OCI-LY1 (cell line): ENCODE measurements around the gene UCN2.

ENCODE experiments used
- H2AFZ ChIP-seq: fragments of 200-600 bp; sonication (generic), shearing (Covaris generic); 2 replicates; pipeline ENCODE4 v1.6.0; 2014; ENCODE audit warnings: antibody characterized with exemption, mild to moderate bottlenecking, low read length
- H3F3A ChIP-seq: fragments of 200-600 bp; sonication (generic), shearing (Covaris generic); 2 replicates; pipeline ENCODE4 v1.6.0; 2014; ENCODE audit warnings: mild to moderate bottlenecking, antibody characterized with exemption, low read length, moderate library complexity; ENCODE audit not compliant: insufficient read depth
- H3K27ac ChIP-seq: fragments of 200-600 bp; sonication (generic); 2 replicates; pipeline ENCODE4 v1.5.1; 2014; ENCODE audit warnings: low read length, mixed run types, mild to moderate bottlenecking, low read depth; ENCODE audit not compliant: poor library complexity, severe bottlenecking
- H3K27me3 ChIP-seq: fragments of 200-600 bp; sonication (generic); 2 replicates; pipeline ENCODE4 v1.6.0; 2014; ENCODE audit warnings: antibody characterized with exemption, mild to moderate bottlenecking, low read length, moderate library complexity; ENCODE audit not compliant: insufficient read depth
- H3K36me3 ChIP-seq: fragments of 200-600 bp; sonication (generic); 2 replicates; pipeline ENCODE4 v1.6.1; 2014; ENCODE audit warnings: mild to moderate bottlenecking, antibody characterized with exemption, low read length, moderate library complexity, mixed read lengths; ENCODE audit not compliant: insufficient read depth
- H3K4me1 ChIP-seq: fragments of 200-600 bp; sonication (generic); 2 replicates; pipeline ENCODE4 v1.5.1; 2014; ENCODE audit warnings: mild to moderate bottlenecking, low read length, moderate library complexity; ENCODE audit not compliant: insufficient read depth, severe bottlenecking
- H3K4me2 ChIP-seq: fragments of 200-600 bp; sonication (generic), shearing (Covaris generic); 2 replicates; pipeline ENCODE4 v1.6.1; 2014; ENCODE audit warnings: low read length
- H3K4me3 ChIP-seq: fragments of 200-600 bp; sonication (generic); 2 replicates; pipeline ENCODE4 v1.5.1; 2014; ENCODE audit warnings: low read length, low read depth, mild to moderate bottlenecking, mixed read lengths; ENCODE audit not compliant: poor library complexity, severe bottlenecking
- H3K79me2 ChIP-seq: fragments of 200-600 bp; shearing (Covaris generic); 2 replicates; pipeline ENCODE4 v1.6.1; 2016; ENCODE audit warnings: mixed run types, low read length, mixed read lengths; ENCODE audit not compliant: insufficient read depth
- H3K9ac ChIP-seq: fragments of 200-600 bp; sonication (generic), shearing (Covaris generic); 2 replicates; pipeline ENCODE4 v1.6.1; 2014; ENCODE audit warnings: mild to moderate bottlenecking, low read length, mixed read lengths
- H3K9me2 ChIP-seq: fragments of 200-600 bp; sonication (generic), shearing (Covaris generic); 2 replicates; pipeline ENCODE4 v1.6.1; 2014; ENCODE audit warnings: low read depth, mild to moderate bottlenecking, low read length, mixed read lengths
- H3K9me3 ChIP-seq: fragments of 200-600 bp; shearing (Covaris generic); 2 replicates; pipeline ENCODE4 v1.6.1; 2014; ENCODE audit warnings: low read length, mixed read lengths
- H4K20me1 ChIP-seq: fragments of 200-600 bp; sonication (generic), shearing (Covaris generic); 2 replicates; pipeline ENCODE4 v1.6.0; 2016; ENCODE audit warnings: mild to moderate bottlenecking, low read length; ENCODE audit not compliant: insufficient read depth
- CTCF ChIP-seq: fragments of 200-600 bp; sonication (generic), shearing (Covaris generic); IDR thresholded peaks from 2 replicates; pipeline ENCODE4 v1.5.1; 2017; ENCODE audit warnings: mild to moderate bottlenecking, antibody characterized with exemption, low read length, moderate library complexity, mixed read lengths
- EZH2 ChIP-seq: fragments of 200-600 bp; sonication (generic), shearing (Covaris generic); IDR thresholded peaks from 2 replicates; pipeline ENCODE4 v1.8.0; 2017; ENCODE audit warnings: borderline replicate concordance, mixed run types, mild to moderate bottlenecking, antibody characterized with exemption, low read length, moderate library complexity, mixed read lengths

Gene UCN2

DNA sequence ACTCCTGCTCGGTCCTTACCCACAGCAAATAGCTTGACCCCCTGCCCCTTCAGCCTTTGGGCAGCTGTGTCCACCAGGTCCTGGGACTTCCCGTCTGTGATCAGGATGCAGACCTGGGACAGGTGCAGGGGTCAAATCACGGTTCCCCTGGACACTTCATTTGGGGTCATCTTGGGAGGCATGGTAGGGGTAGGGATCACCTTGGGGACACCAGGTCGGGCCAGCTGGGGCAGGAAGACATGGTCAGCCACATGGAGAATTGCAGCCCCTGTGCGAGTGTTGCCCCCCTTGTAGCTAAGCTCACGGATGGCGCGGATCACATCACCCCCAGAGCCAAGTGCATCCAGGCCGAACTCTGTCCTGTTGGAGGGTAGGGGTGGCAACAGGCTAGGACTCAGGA is 29.8 kb upstream of the UCN2 start:
- H3F3A ChIP-seq, result no peaks in the 10 kb centered on the region
- peaks cover 22% of the 10 kb centered on the region for H3K27me3 ChIP-seq
- H3K9me3 ChIP-seq, result no peaks in the 10 kb centered on the region
- no peaks in the 10 kb centered on the region for H3K9me2 ChIP-seq
- no peaks in the 10 kb centered on the region for H4K20me1 ChIP-seq
- no peak overlapping the region for H3K9ac ChIP-seq
- no peak overlapping the region for H3K4me2 ChIP-seq
- H3K79me2 ChIP-seq, result no peaks in the 10 kb centered on the region
- H3K4me3 ChIP-seq, result no peak overlapping the region
- H3K36me3 ChIP-seq, result peaks cover 11% of the 10 kb centered on the region; the same call in 1 of the 2 replicates
- no peaks in the 10 kb centered on the region for H3K4me1 ChIP-seq
- H2AFZ ChIP-seq, result no peak overlapping the region
- TF ChIP-seq CTCF (no peak), EZH2 (no peak)
- no peak overlapping the region for H3K27ac ChIP-seq

DNA sequence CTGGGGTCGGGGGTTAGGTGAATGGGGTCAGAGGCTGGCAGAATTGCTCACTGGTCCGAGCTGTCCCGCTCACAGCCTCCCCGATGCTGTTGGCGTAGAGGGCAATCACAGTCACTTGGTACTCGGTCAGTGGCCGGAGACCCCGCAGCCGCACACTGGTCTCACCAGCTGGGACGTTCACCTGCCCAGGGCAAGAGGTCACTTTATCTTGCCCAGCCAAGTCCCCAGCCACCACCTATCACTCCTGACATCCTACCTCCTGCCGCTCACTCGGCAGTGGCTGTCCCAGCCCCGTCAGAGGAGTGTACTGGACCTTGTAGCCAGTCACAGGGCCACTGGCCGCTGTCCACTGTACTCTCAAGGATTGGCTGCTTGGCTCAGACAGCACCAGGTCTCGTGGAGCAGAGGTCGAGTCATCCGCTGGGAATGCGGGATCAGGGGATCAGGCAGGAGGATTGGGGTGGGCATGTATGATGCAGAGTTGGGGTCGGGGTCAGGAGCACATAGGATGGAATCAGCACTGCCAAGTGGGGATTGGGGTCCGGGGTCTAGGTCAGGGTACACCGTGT is 29.0 kb upstream of the UCN2 start:
- Histone ChIP-seq H3K9me2 (no peaks in the 10 kb centered on the region), H3K79me2 (no peaks in the 10 kb centered on the region), H4K20me1 (no peaks in the 10 kb centered on the region), H3F3A (no peaks in the 10 kb centered on the region), H3K4me1 (no peaks in the 10 kb centered on the region), H3K36me3 (peaks cover 5% of the 10 kb centered on the region; the same call in 1 of the 2 replicates), H3K4me2 (no peak overlapping the region), H3K9ac (no peak overlapping the region), H3K4me3 (no peak overlapping the region), H3K27me3 (peaks cover 22% of the 10 kb centered on the region), H3K27ac (no peak overlapping the region), H2AFZ (no peak overlapping the region), H3K9me3 (no peaks in the 10 kb centered on the region)
- no peak for TF ChIP-seq EZH2
- TF ChIP-seq CTCF, result no peak

DNA sequence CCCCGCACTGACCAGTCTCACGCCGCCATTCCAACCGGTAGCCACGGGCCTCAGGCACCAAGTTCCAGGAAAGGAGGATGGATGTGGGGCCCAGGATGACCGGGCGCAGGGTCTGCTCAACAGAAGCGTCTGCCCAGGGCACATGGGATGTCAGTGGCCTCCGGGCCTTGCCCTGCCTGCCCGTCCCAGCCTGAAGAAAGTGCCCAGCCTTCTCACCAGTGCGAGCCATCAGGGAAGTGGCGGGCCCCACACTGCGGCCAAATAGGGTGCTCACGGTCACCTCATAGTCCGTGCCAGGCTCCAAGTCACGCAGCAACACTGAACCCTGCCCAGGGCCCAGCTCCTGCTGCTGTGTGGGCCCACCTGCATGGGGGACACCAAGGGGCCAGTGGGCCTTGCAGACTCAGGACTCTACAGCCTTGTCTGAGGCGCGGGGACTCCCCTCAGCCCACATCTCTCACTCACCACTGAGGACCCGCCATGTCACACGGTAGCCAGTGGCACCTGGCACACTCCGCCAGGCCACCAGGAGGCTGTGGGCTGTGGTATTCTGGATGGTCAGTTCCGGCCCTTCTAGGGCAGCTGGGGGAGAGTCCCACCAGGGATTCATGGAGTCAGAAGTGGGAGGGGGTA is 28.4 kb upstream of the UCN2 start:
- Histone ChIP-seq H3K27me3 (peaks cover 22% of the 10 kb centered on the region), H3K9ac (no peak overlapping the region), H3K36me3 (no peaks in the 10 kb centered on the region), H3K9me2 (no peaks in the 10 kb centered on the region), H3K4me2 (no peak overlapping the region), H3K79me2 (no peaks in the 10 kb centered on the region), H3K4me3 (no peak overlapping the region), H4K20me1 (no peaks in the 10 kb centered on the region), H3K9me3 (no peaks in the 10 kb centered on the region), H3F3A (no peaks in the 10 kb centered on the region), H3K27ac (no peak overlapping the region), H2AFZ (no peak overlapping the region), H3K4me1 (no peaks in the 10 kb centered on the region)
- TF ChIP-seq EZH2 (no peak), CTCF (no peak)
